ENCODE data around the gene HMX3. TPM values are rescaled to one million over a fixed set of nuclear protein-coding genes. Genes with fewer than 3 reads are reported as not detected.

HMX3 gene
- total and polyA plus RNA-seq, 2 donors (not counting 3 experiments of a cell fraction or from before 2014, with no cell fraction given) = not detected

GRCh38 chr10:123132576-123133477, 2.9 kb upstream of the HMX3 start:
- FAIRE-seq = peak; percentile 94
- Histone ChIP-seq H3K9me3 (replicated peaks; ENCODE audit: control insufficient read depth, insufficient read depth, low read length) (no peaks in the 10 kb centered on the region), H2AFZ (ENCODE audit: low read depth, low read length) (peak overlapping the region; percentile 56), H3K27me3 (ENCODE audit: control insufficient read depth in 2 of 2, insufficient read depth in 2 of 2, low read length in 2 of 2) (peaks cover 74 to 77% of the 10 kb centered on the region in 2 experiments), H3K27ac (ENCODE audit: insufficient read depth, low read depth, low read length) (no peak overlapping the region), H3K9me1 (replicated peaks; ENCODE audit: control insufficient read depth, extremely low read depth, insufficient read depth, low read length) (no peaks in the 10 kb centered on the region), H4K20me1 (replicated peaks; ENCODE audit: control insufficient read depth, extremely low read depth, insufficient read depth, low read length) (no peaks in the 10 kb centered on the region), H3K4me1 (ENCODE audit: control insufficient read depth, extremely low read depth, insufficient read depth, low read length) (peaks cover 10% of the 10 kb centered on the region), H3K36me3 (ENCODE audit: control insufficient read depth in 2 of 2, extremely low read depth in 1 of 2, insufficient read depth in 2 of 2, low read length in 2 of 2) (no peaks in the 10 kb centered on the region), H3K4me3 (replicated peaks in 1 of 3; ENCODE audit: insufficient read depth in 1 of 3, low read depth in 1 of 3, low read length in 3 of 3) (peak overlapping the region in 2 of 3 experiments; percentile 5 to 12), H3K9ac (replicated peaks; ENCODE audit: extremely low read depth, insufficient read depth, low read length) (no peak overlapping the region), H3K79me2 (ENCODE audit: control insufficient read depth, insufficient read depth, low read length) (no peaks in the 10 kb centered on the region), H3K4me2 (ENCODE audit: insufficient read depth, low read length) (peak overlapping the region; percentile 66)
- dilution Hi-C loops (cut with MboI; ENCODE audit: extremely low pct_ligation_motif_present, low sequenced_read_pairs) = no loop called here
- no TSS peak for BruUV-seq (replicated peaks)
- ChIA-PET CTCF (interaction anchor here (0.7 to 2.9 kb wide), 17 partner anchors 9 to 1256 kb away, joined by 3 to 20 read pairs (median 4); partner anchors contain the start of gene BUB3), POLR2A (no interaction called here)
- no peak for TF ChIP-seq POLR2AphosphoS5 (IDR thresholded peaks at IDR 0.05; ENCODE audit: insufficient read depth, low read depth, low read length)
- TF ChIP-seq GATA2 (IDR thresholded peaks at IDR 0.05; ENCODE audit: insufficient read depth, insufficient read length, low read depth, low read length) = no peak
- TF ChIP-seq, protein P1, sequence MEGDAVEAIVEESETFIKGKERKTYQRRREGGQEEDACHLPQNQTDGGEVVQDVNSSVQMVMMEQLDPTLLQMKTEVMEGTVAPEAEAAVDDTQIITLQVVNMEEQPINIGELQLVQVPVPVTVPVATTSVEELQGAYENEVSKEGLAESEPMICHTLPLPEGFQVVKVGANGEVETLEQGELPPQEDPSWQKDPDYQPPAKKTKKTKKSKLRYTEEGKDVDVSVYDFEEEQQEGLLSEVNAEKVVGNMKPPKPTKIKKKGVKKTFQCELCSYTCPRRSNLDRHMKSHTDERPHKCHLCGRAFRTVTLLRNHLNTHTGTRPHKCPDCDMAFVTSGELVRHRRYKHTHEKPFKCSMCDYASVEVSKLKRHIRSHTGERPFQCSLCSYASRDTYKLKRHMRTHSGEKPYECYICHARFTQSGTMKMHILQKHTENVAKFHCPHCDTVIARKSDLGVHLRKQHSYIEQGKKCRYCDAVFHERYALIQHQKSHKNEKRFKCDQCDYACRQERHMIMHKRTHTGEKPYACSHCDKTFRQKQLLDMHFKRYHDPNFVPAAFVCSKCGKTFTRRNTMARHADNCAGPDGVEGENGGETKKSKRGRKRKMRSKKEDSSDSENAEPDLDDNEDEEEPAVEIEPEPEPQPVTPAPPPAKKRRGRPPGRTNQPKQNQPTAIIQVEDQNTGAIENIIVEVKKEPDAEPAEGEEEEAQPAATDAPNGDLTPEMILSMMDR (IDR thresholded peaks at IDR 0.05; ENCODE audit: extremely low read depth in 1 of 2, insufficient read depth in 1 of 2, low read depth in 1 of 2, low read length in 2 of 2) = peak; percentile 90 to 92
- intact Hi-C loops (cut with micrococcal nuclease) = loop anchor here (1.0 to 5.0 kb wide), 8 partner anchors 21 to 834 kb away; partner anchors contain the start of gene BUB3
- DNase-seq (ENCODE audit: low read depth, low spot score) = peak; percentile 79
